Loucy (cell line): ENCODE results near the gene DNAJC1.

Experiments used
- H2AFZ ChIP-seq: fragments of 200-600 bp; sonication (generic); 2 replicates; pipeline ENCODE4 v1.6.0; 2016; ENCODE audit warnings: antibody characterized with exemption, mild to moderate bottlenecking, low read length, moderate library complexity
- H3F3A ChIP-seq: fragments of 200-600 bp; 2 replicates; pipeline ENCODE4 v1.6.0; 2016; ENCODE audit warnings: antibody characterized with exemption, low read depth, mild to moderate bottlenecking
- H3K27me3 ChIP-seq: fragments of 200-600 bp; sonication (generic); 2 replicates; pipeline ENCODE4 v1.6.1; 2014; ENCODE audit warnings: low read length, mild to moderate bottlenecking; ENCODE audit not compliant: insufficient read depth, poor library complexity, severe bottlenecking
- H3K36me3 ChIP-seq: fragments of 200-600 bp; sonication (generic); 2 replicates; pipeline ENCODE4 v1.6.1; 2016; ENCODE audit warnings: low read length; ENCODE audit not compliant: insufficient read depth
- H3K4me1 ChIP-seq: fragments of 200-600 bp; sonication (generic); 2 replicates; pipeline ENCODE4 v1.5.1; 2014; ENCODE audit warnings: low read length, mild to moderate bottlenecking; ENCODE audit not compliant: insufficient read depth, poor library complexity, severe bottlenecking
- H3K4me2 ChIP-seq: fragments of 200-600 bp; sonication (generic); 2 replicates; pipeline ENCODE4 v1.6.0; 2014; ENCODE audit warnings: antibody characterized with exemption, low read length, low read depth, mild to moderate bottlenecking; ENCODE audit not compliant: poor library complexity, severe bottlenecking
- H3K4me3 ChIP-seq: fragments of 200-600 bp; sonication (generic); 2 replicates; pipeline ENCODE4 v1.5.1; 2014; ENCODE audit warnings: low read length, mild to moderate bottlenecking, mixed read lengths; ENCODE audit not compliant: poor library complexity, severe bottlenecking
- H3K79me2 ChIP-seq: fragments of 200-600 bp; sonication (generic); 2 replicates; pipeline ENCODE4 v1.6.1; 2014; ENCODE audit warnings: low read length; ENCODE audit not compliant: insufficient read depth
- H3K9ac ChIP-seq: fragments of 200-600 bp; sonication (generic); 2 replicates; pipeline ENCODE4 v1.6.0; 2014; ENCODE audit warnings: mild to moderate bottlenecking, low read depth, low read length, moderate library complexity; ENCODE audit not compliant: poor library complexity, severe bottlenecking
- H3K9me2 ChIP-seq: fragments of 200-600 bp; sonication (generic); replicated peaks from 2 replicates; pipeline ENCODE4 v1.6.1; 2016; ENCODE audit warnings: low read depth, low read length, mixed read lengths
- H3K9me3 ChIP-seq: fragments of 200-600 bp; sonication (generic); 2 replicates; pipeline ENCODE4 v1.6.1; 2014; ENCODE audit warnings: mild to moderate bottlenecking, antibody characterized with exemption, low read length, low read depth; ENCODE audit not compliant: insufficient read depth
- H4K20me1 ChIP-seq: fragments of 200-600 bp; sonication (generic); 2 replicates; pipeline ENCODE4 v1.6.0; 2014; ENCODE audit warnings: antibody characterized with exemption, low read length, mild to moderate bottlenecking; ENCODE audit not compliant: insufficient read depth, poor library complexity, severe bottlenecking
- CTCF ChIP-seq: fragments of 200-600 bp; sonication (generic); conservative IDR thresholded peaks from 2 replicates; pipeline ENCODE4 v1.5.1; 2014; ENCODE audit warnings: mild to moderate bottlenecking, antibody characterized with exemption, low read length
- EZH2phosphoT487 ChIP-seq: fragments of 200-600 bp; IDR thresholded peaks from 2 replicates; pipeline ENCODE4 v1.6.1; 2018; ENCODE audit warnings: antibody characterized with exemption, mild to moderate bottlenecking, moderate library complexity, borderline replicate concordance

The DNAJC1 gene

GRCh38 chr10:21753497-21754270 lies 249.8 kb downstream of the DNAJC1 start:
- no peak overlapping the region for H3K4me3 ChIP-seq
- no peaks in the 10 kb centered on the region for H3K79me2 ChIP-seq
- H3K9ac ChIP-seq, result no peak overlapping the region
- H3K27me3 ChIP-seq, result no peaks in the 10 kb centered on the region
- TF ChIP-seq EZH2phosphoT487 (no peak), CTCF (no peak)
- peaks cover 5% of the 10 kb centered on the region for H3K4me1 ChIP-seq
- peaks cover 25% of the 10 kb centered on the region; the same call in 1 of the 2 replicates for H3K36me3 ChIP-seq
- H3K9me3 ChIP-seq, result no peaks in the 10 kb centered on the region
- no peak overlapping the region for H2AFZ ChIP-seq
- H3K4me2 ChIP-seq, result no peak overlapping the region
- H3K9me2 ChIP-seq, result no peaks in the 10 kb centered on the region
- H3F3A ChIP-seq, result no peaks in the 10 kb centered on the region
- H4K20me1 ChIP-seq, result no peaks in the 10 kb centered on the region

DNA sequence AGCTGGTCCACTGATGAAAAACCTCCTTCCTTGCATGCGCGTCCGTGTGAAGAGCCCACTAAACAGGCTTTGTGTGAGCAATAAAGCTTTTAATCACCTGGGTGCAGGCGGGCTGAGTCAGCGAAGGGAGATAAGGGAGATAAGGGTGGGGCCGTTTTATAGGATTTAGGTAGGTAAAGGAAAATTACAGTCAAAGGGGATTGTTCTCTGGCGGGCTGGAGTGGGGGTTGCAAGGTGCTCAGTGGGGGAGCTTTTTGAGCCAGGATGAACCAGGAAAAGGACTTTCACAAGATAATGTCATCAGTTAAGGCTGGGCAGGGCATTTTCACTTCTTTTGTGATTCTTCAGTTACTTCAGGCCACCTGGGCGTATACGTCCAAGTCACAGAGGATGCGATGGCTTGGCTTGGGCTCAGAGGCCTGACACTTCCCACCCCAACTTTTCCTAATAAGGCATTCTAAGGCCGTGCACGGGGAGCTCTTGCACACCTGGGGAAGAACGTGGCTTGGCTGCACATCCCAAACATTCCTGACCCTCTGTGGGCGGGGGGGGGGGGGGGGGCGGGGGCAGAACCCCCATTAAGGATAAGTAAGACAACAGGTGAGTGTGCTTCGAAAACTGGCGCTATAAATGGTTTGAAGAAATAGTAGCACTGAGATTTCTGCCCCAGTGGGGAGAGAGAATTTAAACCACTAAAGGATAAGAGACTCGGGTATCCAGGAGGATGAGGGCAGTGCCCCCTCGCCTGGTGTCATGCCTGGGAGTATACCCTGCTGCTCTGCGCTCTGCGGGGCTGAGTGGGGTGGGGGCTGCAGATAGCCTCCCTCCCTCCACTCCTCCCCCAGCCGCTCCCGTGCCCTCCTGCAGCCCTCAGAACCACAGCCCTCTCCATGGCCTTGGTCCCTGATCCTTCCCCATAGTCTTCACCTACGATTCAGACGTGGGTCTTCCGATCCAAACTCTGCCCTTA lies 251.9 kb downstream of the DNAJC1 start:
- no peaks in the 10 kb centered on the region for H3K9me3 ChIP-seq
- no peaks in the 10 kb centered on the region for H3K27me3 ChIP-seq
- TF ChIP-seq CTCF (no peak), EZH2phosphoT487 (no peak)
- no peak overlapping the region for H3K9ac ChIP-seq
- H3K36me3 ChIP-seq, result peaks cover 14% of the 10 kb centered on the region; the same call in 1 of the 2 replicates
- no peak overlapping the region for H2AFZ ChIP-seq
- H3K79me2 ChIP-seq, result no peaks in the 10 kb centered on the region
- no peak overlapping the region for H3K4me3 ChIP-seq
- H4K20me1 ChIP-seq, result no peaks in the 10 kb centered on the region
- H3K9me2 ChIP-seq, result no peaks in the 10 kb centered on the region
- no peak overlapping the region for H3K4me2 ChIP-seq
- H3K4me1 ChIP-seq, result peaks cover 11% of the 10 kb centered on the region
- no peaks in the 10 kb centered on the region for H3F3A ChIP-seq

DNA sequence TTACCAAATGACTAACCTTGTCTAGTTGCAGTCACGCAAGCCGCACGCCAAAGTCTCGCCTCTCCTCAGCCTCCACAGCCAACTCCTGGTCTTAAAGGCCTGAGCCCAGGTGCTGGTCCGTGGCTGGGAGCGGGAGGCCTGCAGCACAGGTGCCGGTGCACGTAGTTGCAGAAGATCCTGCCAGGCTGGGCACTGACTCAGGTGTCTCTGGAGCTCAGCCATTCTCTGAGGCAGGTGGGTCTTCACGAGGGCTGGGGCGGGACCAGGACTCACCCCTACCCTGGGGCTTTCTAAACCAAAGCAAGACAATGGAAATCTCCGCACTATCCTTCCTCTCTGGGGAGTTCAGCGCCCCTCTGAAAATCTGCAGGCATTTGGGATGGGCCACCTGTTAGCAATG lies 253.1 kb downstream of the DNAJC1 start:
- Histone ChIP-seq H3K79me2 (no peaks in the 10 kb centered on the region), H3F3A (no peaks in the 10 kb centered on the region), H3K36me3 (peaks cover 5% of the 10 kb centered on the region; the same call in 1 of the 2 replicates), H2AFZ (no peak overlapping the region), H3K9ac (no peak overlapping the region), H3K4me1 (peaks cover 18% of the 10 kb centered on the region), H3K4me2 (no peak overlapping the region), H3K9me3 (no peaks in the 10 kb centered on the region), H4K20me1 (no peaks in the 10 kb centered on the region), H3K27me3 (no peaks in the 10 kb centered on the region), H3K4me3 (no peak overlapping the region), H3K9me2 (no peaks in the 10 kb centered on the region)
- TF ChIP-seq EZH2phosphoT487, result no peak
- TF ChIP-seq CTCF, result no peak
